H1 (cell line): ENCODE measurements around the gene ZNF692. TPM values are rescaled to one million over a fixed set of nuclear protein-coding genes. Genes with fewer than 3 reads are reported as not detected.

Experiments
- CTCF ChIA-PET: fragments of 300-600 bp; sonication (Branson Sonifier 250); formaldehyde crosslinking; loops from one replicate; lab custom pipeline; 2021; ENCODE audit not compliant: partially characterized antibody; lab: Charles Lee
- POLR2A ChIA-PET: fragments of 300-600 bp; sonication (Branson Sonifier 250); formaldehyde crosslinking; loops from one replicate; lab custom pipeline; 2021; ENCODE audit warnings: inconsistent platforms; ENCODE audit not compliant: partially characterized antibody; lab: Charles Lee
- DNase-seq, 2 experiments: peaks; one replicate each; pipeline versions ENCODE4 v3.0.0 to v3.0.0-alpha.2; 2010 to 2022; ENCODE audit warnings: low spot score in 2 of 2, low read depth in 1 of 2, mixed read lengths in 1 of 2
- FAIRE-seq: peaks from 2 replicates; lab custom pipeline; 2011; peaks lifted over from hg19 to GRCh38; lab: Jason Lieb, UNC
- H2AFZ ChIP-seq: 2 replicates; pipeline ENCODE4 v1.8.1; 2012; ENCODE audit warnings: low read length, inconsistent platforms
- H2AK5ac ChIP-seq: 2 replicates; pipeline ENCODE4 v1.6.1; 2013; ENCODE audit warnings: low read depth, low read length
- H2BK120ac ChIP-seq: replicated peaks from 2 replicates; pipeline ENCODE3; 2013; ENCODE audit warnings: low read depth, low read length, inconsistent platforms
- H2BK12ac ChIP-seq: 2 replicates; pipeline ENCODE4 v1.6.1; 2013; ENCODE audit warnings: low read depth, low read length
- H2BK15ac ChIP-seq: 2 replicates; pipeline ENCODE4 v1.6.1; 2013; ENCODE audit warnings: low read length
- H2BK20ac ChIP-seq: 2 replicates; pipeline ENCODE4 v1.6.1; 2013; ENCODE audit warnings: low read length
- H2BK5ac ChIP-seq: 2 replicates; pipeline ENCODE4 v1.6.1; 2013; ENCODE audit warnings: low read depth, low read length
- H3K14ac ChIP-seq: 2 replicates; pipeline ENCODE4 v1.6.1; 2013; ENCODE audit warnings: inconsistent platforms; ENCODE audit not compliant: insufficient read length
- H3K18ac ChIP-seq: 2 replicates; pipeline ENCODE4 v1.6.1; 2013; ENCODE audit warnings: low read length; ENCODE audit errors: extremely low read depth
- H3K23ac ChIP-seq: 2 replicates; pipeline ENCODE4 v1.6.1; 2013; ENCODE audit warnings: inconsistent platforms; ENCODE audit not compliant: insufficient read length
- H3K23me2 ChIP-seq: 2 replicates; pipeline ENCODE4 v1.6.1; 2013; ENCODE audit warnings: low read depth, low read length
- H3K27ac ChIP-seq: 2 replicates; pipeline ENCODE4 v1.6.1; 2011; ENCODE audit warnings: low read depth, low read length, inconsistent platforms
- H3K27me3 ChIP-seq, 4 experiments: replicated peaks in 1 of 4; 1 replicate in 1 of 4; 2 replicates in 3 of 4; pipeline versions ENCODE4 v1.6.1 to v1.8.1; 2011 to 2013; ENCODE audit warnings: low read length in 3 of 4, mild to moderate bottlenecking in 3 of 4, inconsistent platforms in 2 of 4, mixed read lengths in 2 of 4, moderate library complexity in 1 of 4; ENCODE audit not compliant: control insufficient read depth in 3 of 4, insufficient read depth in 3 of 4; ENCODE audit errors: extremely low read depth in 1 of 4
- H3K36me3 ChIP-seq, 4 experiments: 2 replicates each; pipeline versions ENCODE4 v1.6.1 to v1.8.1; 2011 to 2013; ENCODE audit warnings: mild to moderate bottlenecking in 4 of 4, low read length in 3 of 4, moderate library complexity in 2 of 4, control low read depth in 1 of 4, inconsistent platforms in 1 of 4; ENCODE audit not compliant: insufficient read depth in 4 of 4, control insufficient read depth in 2 of 4
- H3K4ac ChIP-seq: replicated peaks from 2 replicates; pipeline ENCODE3; 2013; ENCODE audit warnings: low read length, low read depth, mixed read lengths, inconsistent platforms; ENCODE audit not compliant: insufficient read length
- H3K4me1 ChIP-seq, 4 experiments: replicated peaks in 1 of 4; 1 replicate in 1 of 4; 2 replicates in 3 of 4; pipeline versions ENCODE4 v1.6.1 to v1.8.1; 2011 to 2013; ENCODE audit warnings: low read length in 3 of 4, inconsistent platforms in 2 of 4, mixed read lengths in 1 of 4; ENCODE audit not compliant: insufficient read depth in 4 of 4, control insufficient read depth in 3 of 4
- H3K4me2 ChIP-seq, 2 experiments: 2 replicates each; pipeline versions ENCODE4 v1.6.1 to v1.8.1; 2011 to 2013; ENCODE audit warnings: low read depth in 2 of 2, low read length in 2 of 2, control low read depth in 1 of 2, inconsistent platforms in 1 of 2, mild to moderate bottlenecking in 1 of 2; ENCODE audit not compliant: insufficient read depth in 1 of 2
- H3K4me3 ChIP-seq, 4 experiments: fragments of 200-600, 300-600 bp in 1 of 4; sonication (generic), shearing (Covaris generic), sonication (Bioruptor Twin) in 1 of 4; 2 replicates each; pipeline versions ENCODE4 v1.5.1 to v1.8.1; 2011 to 2016; ENCODE audit warnings: low read length in 4 of 4, low read depth in 3 of 4, control low read depth in 2 of 4, inconsistent platforms in 2 of 4, mild to moderate bottlenecking in 2 of 4, mixed read lengths in 1 of 4, moderate library complexity in 1 of 4; ENCODE audit not compliant: insufficient read depth in 2 of 4; ENCODE audit errors: extremely low read depth in 1 of 4
- H3K56ac ChIP-seq: replicated peaks from 2 replicates; pipeline ENCODE3; 2013; ENCODE audit warnings: low read depth, mild to moderate bottlenecking, mixed read lengths, low read length, inconsistent platforms; ENCODE audit not compliant: insufficient read length
- H3K79me1 ChIP-seq: 2 replicates; pipeline ENCODE4 v1.6.1; 2013; ENCODE audit warnings: low read depth, low read length, control low read depth
- H3K79me2 ChIP-seq, 2 experiments: 2 replicates each; pipeline versions ENCODE4 v1.6.1 to v1.8.1; 2012 to 2013; ENCODE audit warnings: low read length in 2 of 2, mild to moderate bottlenecking in 2 of 2, inconsistent platforms in 1 of 2; ENCODE audit not compliant: insufficient read depth in 2 of 2, control insufficient read depth in 1 of 2
- H3K9ac ChIP-seq, 4 experiments: replicated peaks in 1 of 4; 1 replicate in 1 of 4; 2 replicates in 3 of 4; pipeline versions ENCODE4 v1.6.1 to v1.8.1; 2011 to 2013; ENCODE audit warnings: low read depth in 3 of 4, low read length in 3 of 4, control low read depth in 2 of 4, mild to moderate bottlenecking in 2 of 4, moderate library complexity in 2 of 4, inconsistent platforms in 1 of 4; ENCODE audit errors: extremely low read depth in 1 of 4
- H3K9me3 ChIP-seq, 2 experiments: 2 replicates each; pipeline versions ENCODE4 v1.6.1 to v1.8.1; 2012 to 2013; ENCODE audit warnings: mild to moderate bottlenecking in 2 of 2, moderate library complexity in 2 of 2, control low read depth in 1 of 2, inconsistent platforms in 1 of 2, low read depth in 1 of 2, low read length in 1 of 2, mixed read lengths in 1 of 2; ENCODE audit not compliant: insufficient read depth in 2 of 2
- H4K20me1 ChIP-seq, 2 experiments: replicated peaks in 1 of 2; 2 replicates each; pipeline versions ENCODE3 to v1.8.1; 2011 to 2013; ENCODE audit warnings: inconsistent platforms in 2 of 2, low read length in 2 of 2, mild to moderate bottlenecking in 1 of 2; ENCODE audit not compliant: insufficient read depth in 2 of 2, control insufficient read depth in 1 of 2
- H4K5ac ChIP-seq: 2 replicates; pipeline ENCODE4 v1.6.1; 2013; ENCODE audit warnings: low read length, low read depth, mixed read lengths, inconsistent platforms; ENCODE audit not compliant: insufficient read length
- H4K8ac ChIP-seq: 2 replicates; pipeline ENCODE4 v1.8.0; 2013; ENCODE audit warnings: mild to moderate bottlenecking, moderate library complexity, low read length, inconsistent platforms; ENCODE audit not compliant: insufficient read depth; ENCODE audit errors: extremely low read depth
- H4K91ac ChIP-seq: replicated peaks from 2 replicates; pipeline ENCODE3; 2013; ENCODE audit warnings: low read length, mixed read lengths, inconsistent platforms; ENCODE audit not compliant: insufficient read length
- POLR2A ChIP-seq, 2 experiments: IDR thresholded peaks; 1 replicate in 1 of 2; 2 replicates in 1 of 2; pipeline ENCODE4 v1.6.1; 2011; ENCODE audit warnings: low read depth in 2 of 2, low read length in 2 of 2, mild to moderate bottlenecking in 2 of 2; ENCODE audit errors: control extremely low read depth in 1 of 2
- RXRA ChIP-seq: IDR thresholded peaks from 2 replicates; pipeline ENCODE4 v1.6.1; 2011; ENCODE audit warnings: low read depth, mild to moderate bottlenecking, low read length, moderate library complexity; ENCODE audit not compliant: insufficient read depth
- WGBS, 2 experiments: shearing (Covaris generic) in 1 of 2; methylation state at CpG; one replicate each; pipeline versions ENCODE4 v1.1.6 to v1.1.7; 2013 to 2015; ENCODE audit warnings: low lambda C conversion rate in 2 of 2, mixed read lengths in 2 of 2, inconsistent platforms in 1 of 2, low coverage in 1 of 2, missing lambda C conversion rate in 1 of 2; ENCODE audit not compliant: insufficient replicate concordance in 2 of 2, insufficient coverage in 1 of 2, insufficient read length in 1 of 2; ENCODE audit errors: extremely low coverage in 1 of 2, missing lambda C conversion rate in 1 of 2; 5-methylcytosine and 5-hydroxymethylcytosine counted together
- polyA plus RNA-seq, 7 experiments: library from polyadenylated mRNA; depleted of rRNA in 3 of 7; stranded (reverse) in 5 of 7; unstranded in 2 of 7; fragments of >200 nt in 5 of 7; fragments of 200-250 nt in 2 of 7; gene quantifications; 1 replicate in 5 of 7; 2 replicates in 1 of 7; 4 replicates in 1 of 7; pipeline versions ENCODE4 v1.2.1 to v1.2.3, GENCODE V29; 2011 to 2013; ENCODE audit warnings: missing spikeins in 2 of 7, mixed read lengths in 2 of 7
- total RNA-seq: library from RNA; stranded (reverse); fragmentation: NEBNext Ultra II Directional; extraction: Animal tissue kit (Norgen Biotek cat#: 25700); gene quantifications from 2 replicates; pipeline ENCODE4 v1.2.1, GENCODE V29; 2021

Gene ZNF692
- total and polyA plus RNA-seq, 2 of the 8 experiments (the other 6 are each of a cell fraction or from before 2014, with no cell fraction given), result 38.4 to 52.3 TPM

GRCh38 chr1:248851390-248851789 is 7.5 kb downstream of the ZNF692 start:
- TF ChIP-seq POLR2A (IDR thresholded peaks at IDR 0.05; ENCODE audit: control extremely low read depth in 1 of 2, low read depth in 2 of 2, low read length in 2 of 2), result peak in 1 of 2 experiments; percentile 17; a peak in 2 of 3 replicates
- no peak for TF ChIP-seq RXRA

More at GRCh38 chr1:248851390-248851789, 7.5 kb downstream of the ZNF692 start:
- Histone ChIP-seq H3K23ac (no peak overlapping the region), H4K20me1 (peaks cover 7 to 23% of the 10 kb centered on the region in 2 experiments), H3K4me1 (no peaks in the 10 kb centered on the region), H2BK120ac (no peak overlapping the region), H3K56ac (no peak overlapping the region), H3K4me2 (no peak overlapping the region), H3K9ac (no peak overlapping the region; a peak in 2 of 7 replicates), H3K27me3 (no peaks in the 10 kb centered on the region), H3K14ac (no peak overlapping the region), H3K9me3 (no peaks in the 10 kb centered on the region), H2AK5ac (no peak overlapping the region), H3K79me2 (no peaks in the 10 kb centered on the region), H4K91ac (no peak overlapping the region), H3K18ac (no peak overlapping the region), H2BK15ac (no peak overlapping the region), H3K4me3 (no peak overlapping the region), H2BK5ac (no peak overlapping the region), H3K36me3 (peaks cover 10 to 44% (median 43%) of the 10 kb centered on the region in 4 experiments), H3K23me2 (no peaks in the 10 kb centered on the region), H2BK20ac (no peak overlapping the region), H3K4ac (no peak overlapping the region), H3K27ac (no peak overlapping the region), H4K8ac (no peak overlapping the region), H2AFZ (no peak overlapping the region), H3K79me1 (0 out of 2 replicates have a peak, but pooled peaks cover 2% of the 10 kb centered on the region), H2BK12ac (no peak overlapping the region), H4K5ac (no peak overlapping the region)
- DNase-seq, result no peak
- CTCF ChIA-PET, result interaction anchor here (0.7 to 4.1 kb wide), 4 partner anchors 10 to 42 kb away, joined by 3 to 27 read pairs (median 5); no protein-coding TSS in a partner anchor
- no peak for FAIRE-seq
- POLR2A ChIA-PET, result interaction anchor here (0.6 to 6.7 kb wide), 7 partner anchors 10 to 63 kb away, joined by 3 to 47 read pairs (median 4); partner anchors contain the start of genes PGBD2 and ZNF672
- 91% methylated on average over 2 of the region's 2 CpGs; no CpG with 5 or more reads in 1 of the 2 experiments for WGBS, 2 experiments
